Measurements from ENCODE around the gene ISM1. TPM values are rescaled to one million over a fixed set of nuclear protein-coding genes. Genes with fewer than 3 reads are reported as not detected.

The ISM1 gene
- polyA plus RNA-seq, 1 experiment: not detected

DNA sequence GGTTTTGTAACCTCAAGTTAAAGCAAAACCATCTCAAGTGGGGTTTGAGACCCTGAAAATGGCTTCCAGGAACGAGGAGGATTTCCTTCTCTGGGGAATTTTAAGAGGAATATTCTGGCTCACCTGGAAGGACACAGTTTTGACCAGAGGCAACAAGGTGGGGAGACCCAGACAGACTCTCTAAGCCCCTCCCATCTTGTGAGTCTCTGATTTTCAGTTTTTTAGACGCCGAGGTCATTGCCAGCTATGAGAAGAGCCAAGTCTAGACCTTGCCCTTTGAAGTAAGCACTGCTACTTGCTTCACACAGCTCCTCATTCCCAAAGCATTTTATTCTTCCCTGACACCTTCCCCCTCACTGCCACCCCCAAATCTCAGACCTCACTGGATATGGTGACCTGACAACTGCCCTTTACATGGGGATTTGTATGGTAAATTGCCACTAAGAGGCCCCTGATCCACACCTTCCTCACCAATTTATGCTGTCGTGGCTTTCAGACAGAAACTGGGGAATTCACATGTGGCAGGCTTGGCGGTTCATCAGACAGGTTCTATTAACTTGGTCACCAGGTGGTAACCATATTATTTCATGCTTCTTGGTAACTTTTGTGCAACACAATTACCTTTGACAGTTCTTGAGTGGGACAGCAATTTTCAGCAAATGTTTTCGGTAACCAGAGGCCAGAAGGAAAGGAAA, 116.2 kb downstream of the ISM1 start:
- no peak for TF ChIP-seq CTCF (IDR thresholded peaks at IDR 0.05; ENCODE audit: low read depth, low read length)
- ChIA-PET CTCF (interaction anchor here (1.5 kb wide), 1 partner anchor 209 kb away, joined by 5 read pairs; no protein-coding TSS in a partner anchor), POLR2A (no interaction called here)
- Histone ChIP-seq H3K9me3 (ENCODE audit: control insufficient read depth, insufficient read depth, low read length) (no peaks in the 10 kb centered on the region), H3K4me3 (ENCODE audit: low read depth, low read length) (no peak overlapping the region), H3K27ac (ENCODE audit: low read depth, low read length) (no peak overlapping the region), H3K27me3 (ENCODE audit: control insufficient read depth, insufficient read depth, low read length) (peaks cover 3% of the 10 kb centered on the region)
- DNase-seq (ENCODE audit: low read depth, low spot score): no peak

GRCh38 chr20:13338097-13338661, 117.1 kb downstream of the ISM1 start:
- no peak for DNase-seq (ENCODE audit: low read depth, low spot score)
- ChIA-PET POLR2A (no interaction called here), CTCF (no interaction called here)
- Histone ChIP-seq H3K4me3 (ENCODE audit: low read depth, low read length) (no peak overlapping the region), H3K27me3 (ENCODE audit: control insufficient read depth, insufficient read depth, low read length) (peaks cover 3% of the 10 kb centered on the region), H3K9me3 (ENCODE audit: control insufficient read depth, insufficient read depth, low read length) (no peaks in the 10 kb centered on the region), H3K27ac (ENCODE audit: low read depth, low read length) (no peak overlapping the region)
- TF ChIP-seq CTCF (IDR thresholded peaks at IDR 0.05; ENCODE audit: low read depth, low read length): no peak

GRCh38 chr20:13338999-13339411, 117.9 kb downstream of the ISM1 start:
- Histone ChIP-seq H3K4me3 (ENCODE audit: low read depth, low read length) (no peak overlapping the region), H3K27me3 (ENCODE audit: control insufficient read depth, insufficient read depth, low read length) (peaks cover 3% of the 10 kb centered on the region), H3K27ac (ENCODE audit: low read depth, low read length) (no peak overlapping the region), H3K9me3 (ENCODE audit: control insufficient read depth, insufficient read depth, low read length) (no peaks in the 10 kb centered on the region)
- no peak for DNase-seq (ENCODE audit: low read depth, low spot score)
- no peak for TF ChIP-seq CTCF (IDR thresholded peaks at IDR 0.05; ENCODE audit: low read depth, low read length)
- ChIA-PET CTCF (no interaction called here), POLR2A (no interaction called here)

DNA sequence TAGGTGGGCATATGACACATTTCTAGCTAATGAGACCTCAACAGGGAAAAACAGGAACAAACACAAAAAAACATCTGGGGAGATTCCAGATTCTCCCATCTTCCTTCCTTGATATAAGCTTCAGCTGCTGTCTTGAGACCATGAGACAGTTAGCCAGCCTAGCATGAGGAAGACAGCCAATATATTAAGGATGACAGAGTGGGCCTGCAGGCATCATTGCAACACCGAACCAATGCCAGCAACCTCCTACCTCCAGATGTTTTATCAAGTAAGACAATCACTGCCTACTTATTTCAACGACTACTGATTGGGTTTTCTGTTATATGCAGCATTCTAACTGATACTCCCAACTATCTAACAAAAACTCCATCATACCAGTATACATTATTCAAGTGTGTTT, 119.0 kb downstream of the ISM1 start:
- H3K27me3 ChIP-seq (ENCODE audit: control insufficient read depth, insufficient read depth, low read length): peaks cover 3% of the 10 kb centered on the region
- no peak for DNase-seq (ENCODE audit: low read depth, low spot score)
- no peak for TF ChIP-seq CTCF (IDR thresholded peaks at IDR 0.05; ENCODE audit: low read depth, low read length)
- ChIA-PET CTCF (interaction anchor here (1.1 kb wide), 1 partner anchor 15 kb away, joined by 4 read pairs; no protein-coding TSS in a partner anchor), POLR2A (no interaction called here)
- no peaks in the 10 kb centered on the region for H3K9me3 ChIP-seq (ENCODE audit: control insufficient read depth, insufficient read depth, low read length)
- H3K4me3 ChIP-seq (ENCODE audit: low read depth, low read length): no peak overlapping the region
- no peak overlapping the region for H3K27ac ChIP-seq (ENCODE audit: low read depth, low read length)

GRCh38 chr20:13341737-13342393, 120.8 kb downstream of the ISM1 start:
- Histone ChIP-seq H3K9me3 (ENCODE audit: control insufficient read depth, insufficient read depth, low read length) (no peaks in the 10 kb centered on the region), H3K27ac (ENCODE audit: low read depth, low read length) (no peak overlapping the region), H3K27me3 (ENCODE audit: control insufficient read depth, insufficient read depth, low read length) (peaks cover 5% of the 10 kb centered on the region), H3K4me3 (ENCODE audit: low read depth, low read length) (no peak overlapping the region)
- ChIA-PET POLR2A (no interaction called here), CTCF (interaction anchor here (0.5 to 1.5 kb wide), 2 partner anchors 19 to 205 kb away, joined by 4 read pairs; no protein-coding TSS in a partner anchor)
- no peak for DNase-seq (ENCODE audit: low read depth, low spot score)
- no peak for TF ChIP-seq CTCF (IDR thresholded peaks at IDR 0.05; ENCODE audit: low read depth, low read length)
